HepG2 (cell line): ENCODE results near the gene APBA1. TPM values are rescaled to one million over a fixed set of nuclear protein-coding genes. Genes with fewer than 3 reads are reported as not detected.

Source experiments
- CTCF ChIP-seq: sonication (generic); formaldehyde crosslinking; IDR thresholded peaks from 2 replicates; pipeline ENCODE4 v1.5.0; 2020; ENCODE audit warnings: mild to moderate bottlenecking, missing genetic modification reagents, moderate library complexity
- FOXK2 ChIP-seq: fragments of 450-650 bp; IDR thresholded peaks from 2 replicates; pipeline ENCODE4 v1.6.1; 2016
- GABPB1 ChIP-seq: IDR thresholded peaks from 2 replicates; pipeline ENCODE4 v1.6.1; 2016; ENCODE audit warnings: mild to moderate bottlenecking, missing genetic modification reagents, moderate library complexity, missing compliant biosample characterization
- GATAD1 ChIP-seq: IDR thresholded peaks from 2 replicates; pipeline ENCODE4 v1.6.1; 2016; ENCODE audit warnings: missing genetic modification reagents, missing compliant biosample characterization
- GFI1 ChIP-seq: sonication (generic); formaldehyde crosslinking; IDR thresholded peaks from 2 replicates; pipeline ENCODE4 v1.5.0; 2020; ENCODE audit warnings: missing genetic modification reagents, mild to moderate bottlenecking, borderline replicate concordance
- MATR3 ChIP-seq: sonication (generic); formaldehyde crosslinking; IDR thresholded peaks from 2 replicates; pipeline ENCODE4 v1.4.0; 2020; ENCODE audit warnings: missing genetic modification reagents
- MAZ ChIP-seq, 2 experiments: sonication (generic) in 1 of 2; formaldehyde crosslinking in 1 of 2; IDR thresholded peaks; 2 replicates each; pipeline versions ENCODE4 v1.5.0 to v1.6.1; 2012 to 2020; ENCODE audit warnings: low read depth in 2 of 2, mild to moderate bottlenecking in 2 of 2, borderline replicate concordance in 1 of 2, improper control_type of control experiment in 1 of 2, low read length in 1 of 2, missing genetic modification reagents in 1 of 2, moderate library complexity in 1 of 2
- MBD4 ChIP-seq: IDR thresholded peaks from 2 replicates; pipeline ENCODE4 v1.6.1; 2012; ENCODE audit warnings: low read length, inconsistent platforms, borderline replicate concordance
- MIXL1 ChIP-seq: IDR thresholded peaks from 2 replicates; pipeline ENCODE4 v1.6.1; 2016
- MXD4 ChIP-seq: IDR thresholded peaks from 2 replicates; pipeline ENCODE4 v1.6.1; 2016; ENCODE audit warnings: mild to moderate bottlenecking, missing biosample characterization, missing genetic modification reagents
- ONECUT2 ChIP-seq: sonication (generic); formaldehyde crosslinking; IDR thresholded peaks from 2 replicates; pipeline ENCODE4 v1.4.0; 2020; ENCODE audit warnings: missing genetic modification reagents
- PAX8 ChIP-seq: sonication (generic); formaldehyde crosslinking; IDR thresholded peaks from 2 replicates; pipeline ENCODE4 v1.8.0; 2022; ENCODE audit warnings: mild to moderate bottlenecking, missing genetic modification reagents, borderline replicate concordance
- RFXAP ChIP-seq: sonication (generic); formaldehyde crosslinking; IDR thresholded peaks from 2 replicates; pipeline ENCODE4 v1.4.0; 2020; ENCODE audit warnings: missing genetic modification reagents, borderline replicate concordance
- SAP130 ChIP-seq: IDR thresholded peaks from 2 replicates; pipeline ENCODE4 v1.6.1; 2016; ENCODE audit warnings: low read depth
- SIX1 ChIP-seq: sonication (generic); formaldehyde crosslinking; IDR thresholded peaks from 2 replicates; pipeline ENCODE4 v1.4.0; 2020; ENCODE audit warnings: missing genetic modification reagents, borderline replicate concordance
- ZNF235 ChIP-seq: sonication (generic); formaldehyde crosslinking; IDR thresholded peaks from 2 replicates; pipeline ENCODE4 v1.8.1; 2023; ENCODE audit warnings: mild to moderate bottlenecking, missing genetic modification reagents, borderline replicate concordance
- ZNF501 ChIP-seq: sonication (generic); formaldehyde crosslinking; IDR thresholded peaks from 2 replicates; pipeline ENCODE4 v1.5.1; 2020; ENCODE audit warnings: mild to moderate bottlenecking, moderate library complexity, missing genetic modification reagents
- ZNF704 ChIP-seq: sonication (generic); formaldehyde crosslinking; IDR thresholded peaks from 2 replicates; pipeline ENCODE4 v1.8.1; 2023; ENCODE audit warnings: mild to moderate bottlenecking, inconsistent platforms, moderate library complexity, missing genetic modification reagents, borderline replicate concordance
- polyA plus RNA-seq, 8 experiments: library from polyadenylated mRNA; depleted of rRNA in 3 of 8; stranded (reverse) in 7 of 8; unstranded in 1 of 8; fragments of >200 nt; fragmentation: Illumina TruSeq in 4 of 8; extraction: Trizol in 4 of 8; gene quantifications; 2 replicates each; pipeline versions ENCODE4 v1.2.1 to v1.2.3, GENCODE V29; 2011 to 2016; ENCODE audit warnings: low read depth in 4 of 8, missing spikeins in 1 of 8, mixed read lengths in 1 of 8; ENCODE audit not compliant: insufficient read depth in 1 of 8
- total RNA-seq, 5 experiments: library from RNA; depleted of rRNA; stranded (reverse); fragments of >200 nt; fragmentation: Illumina TruSeq; extraction: Trizol; gene quantifications; 2 replicates each; pipeline ENCODE4 v1.2.3, GENCODE V29; 2016; ENCODE audit warnings: low read depth in 1 of 5
- TF ChIP-seq, protein P1 (sequence below): sonication (generic); formaldehyde crosslinking; IDR thresholded peaks from 2 replicates; pipeline ENCODE4 v1.4.0; 2020; ENCODE audit warnings: mild to moderate bottlenecking, missing genetic modification reagents, borderline replicate concordance

Gene APBA1
- total and polyA plus RNA-seq, 2 of the 13 experiments (the other 11 are each of a cell fraction or from before 2014, with no cell fraction given), result 0.15 TPM; not detected in 1

DNA sequence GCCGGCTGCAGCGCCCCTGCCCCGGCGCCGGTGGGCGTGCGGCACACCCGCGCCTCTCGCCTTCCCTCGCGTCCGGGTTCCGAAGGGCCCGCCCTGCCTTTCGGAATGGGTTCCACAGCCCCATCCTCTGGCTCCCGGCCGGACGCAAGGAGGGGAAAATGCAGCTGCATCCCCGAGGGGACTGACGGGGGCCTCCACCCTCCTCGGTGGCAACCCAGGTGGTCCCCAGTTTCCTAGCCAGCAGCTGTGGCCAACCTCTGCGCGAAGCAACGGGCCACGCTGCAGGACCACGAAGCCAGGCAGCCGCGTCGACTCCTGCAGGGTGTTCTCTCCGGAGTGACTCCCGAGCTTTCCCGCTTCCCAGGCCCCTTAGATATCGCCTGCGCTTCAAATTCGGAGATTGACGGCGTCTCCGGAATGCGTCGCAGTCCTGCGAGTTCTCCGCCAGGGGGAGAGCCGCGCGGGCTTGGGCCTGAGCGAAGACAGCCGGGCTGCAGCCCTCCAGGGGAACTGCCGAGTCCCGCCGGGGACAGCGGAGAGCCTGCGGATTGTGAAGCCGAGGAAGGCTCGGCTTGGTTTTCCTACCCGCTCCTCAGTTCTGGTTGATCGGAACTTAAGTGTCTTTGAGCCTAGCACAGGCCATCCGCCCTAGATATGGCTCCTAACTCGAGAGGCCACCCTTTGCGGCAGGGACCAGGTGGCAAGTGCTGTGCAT, 582 bp upstream of the APBA1 start (continued):
- peak; percentile 72 for TF ChIP-seq ZNF501 (CRISPR knock-in tag)
- no peak for TF ChIP-seq MAZ (IDR thresholded peaks at IDR 0.05; ENCODE audit: borderline replicate concordance, low read depth, low read length)
- no peak for TF ChIP-seq MAZ (CRISPR knock-in tag; IDR thresholded peaks at IDR 0.05; ENCODE audit: low read depth)
- no peak for TF ChIP-seq ZNF704 (CRISPR knock-in tag)
- peak; percentile 93 for TF ChIP-seq CTCF (CRISPR knock-in tag)
- TF ChIP-seq SAP130, result peak; percentile 38; the same call in 1 of the 2 replicates
- TF ChIP-seq MBD4, result no peak
- TF ChIP-seq MXD4 (CRISPR knock-in tag), result no peak
- TF ChIP-seq PAX8, result no peak
- TF ChIP-seq, protein P1, sequence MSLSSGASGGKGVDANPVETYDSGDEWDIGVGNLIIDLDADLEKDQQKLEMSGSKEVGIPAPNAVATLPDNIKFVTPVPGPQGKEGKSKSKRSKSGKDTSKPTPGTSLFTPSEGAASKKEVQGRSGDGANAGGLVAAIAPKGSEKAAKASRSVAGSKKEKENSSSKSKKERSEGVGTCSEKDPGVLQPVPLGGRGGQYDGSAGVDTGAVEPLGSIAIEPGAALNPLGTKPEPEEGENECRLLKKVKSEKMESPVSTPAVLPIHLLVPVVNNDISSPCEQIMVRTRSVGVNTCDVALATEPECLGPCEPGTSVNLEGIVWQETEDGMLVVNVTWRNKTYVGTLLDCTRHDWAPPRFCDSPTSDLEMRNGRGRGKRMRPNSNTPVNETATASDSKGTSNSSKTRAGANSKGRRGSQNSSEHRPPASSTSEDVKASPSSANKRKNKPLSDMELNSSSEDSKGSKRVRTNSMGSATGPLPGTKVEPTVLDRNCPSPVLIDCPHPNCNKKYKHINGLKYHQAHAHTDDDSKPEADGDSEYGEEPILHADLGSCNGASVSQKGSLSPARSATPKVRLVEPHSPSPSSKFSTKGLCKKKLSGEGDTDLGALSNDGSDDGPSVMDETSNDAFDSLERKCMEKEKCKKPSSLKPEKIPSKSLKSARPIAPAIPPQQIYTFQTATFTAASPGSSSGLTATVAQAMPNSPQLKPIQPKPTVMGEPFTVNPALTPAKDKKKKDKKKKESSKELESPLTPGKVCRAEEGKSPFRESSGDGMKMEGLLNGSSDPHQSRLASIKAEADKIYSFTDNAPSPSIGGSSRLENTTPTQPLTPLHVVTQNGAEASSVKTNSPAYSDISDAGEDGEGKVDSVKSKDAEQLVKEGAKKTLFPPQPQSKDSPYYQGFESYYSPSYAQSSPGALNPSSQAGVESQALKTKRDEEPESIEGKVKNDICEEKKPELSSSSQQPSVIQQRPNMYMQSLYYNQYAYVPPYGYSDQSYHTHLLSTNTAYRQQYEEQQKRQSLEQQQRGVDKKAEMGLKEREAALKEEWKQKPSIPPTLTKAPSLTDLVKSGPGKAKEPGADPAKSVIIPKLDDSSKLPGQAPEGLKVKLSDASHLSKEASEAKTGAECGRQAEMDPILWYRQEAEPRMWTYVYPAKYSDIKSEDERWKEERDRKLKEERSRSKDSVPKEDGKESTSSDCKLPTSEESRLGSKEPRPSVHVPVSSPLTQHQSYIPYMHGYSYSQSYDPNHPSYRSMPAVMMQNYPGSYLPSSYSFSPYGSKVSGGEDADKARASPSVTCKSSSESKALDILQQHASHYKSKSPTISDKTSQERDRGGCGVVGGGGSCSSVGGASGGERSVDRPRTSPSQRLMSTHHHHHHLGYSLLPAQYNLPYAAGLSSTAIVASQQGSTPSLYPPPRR (CRISPR knock-in tag), result no peak
- no peak for TF ChIP-seq GFI1
- TF ChIP-seq RFXAP (CRISPR knock-in tag), result peak; percentile 31; the same call in 1 of the 2 replicates
- no peak for TF ChIP-seq MATR3 (CRISPR knock-in tag)
- peak; percentile 63; the same call in 1 of the 2 replicates for TF ChIP-seq GABPB1
- no peak for TF ChIP-seq ZNF235
- no peak for TF ChIP-seq GATAD1 (CRISPR knock-in tag)
- no peak for TF ChIP-seq SIX1 (CRISPR knock-in tag)
- TF ChIP-seq FOXK2, result no peak
- no peak for TF ChIP-seq ONECUT2
- no peak for TF ChIP-seq MIXL1
